ENCODE data around the gene ULBP2. TPM values are rescaled to one million over a fixed set of nuclear protein-coding genes. Genes with fewer than 3 reads are reported as not detected.
"Not testable (repeated sequence)": the region's sequence is repeated elsewhere in the genome, so short reads cannot be mapped to it uniquely, and the experiment has no call there.

Gene ULBP2
- total RNA-seq, 3 donors from 2014 or later (not counting 1 experiment from before 2014, with no cell fraction given), result 0.98 to 2.4 (median 2.4) TPM

GRCh38 chr6:149910721-149911151, 31.1 kb upstream of the ULBP2 start:
- Mint-ChIP-seq H3K4me1 (no peaks in the 10 kb centered on the region), H3K27ac (no peak overlapping the region), H3K27me3 (ENCODE audit: low read depth in 2 of 2) (peaks cover 14 to 26% of the 10 kb centered on the region in 2 donors), H3K36me3 (no peaks in the 10 kb centered on the region), H3K9me3 (no peaks in the 10 kb centered on the region), H3K4me3 (no peak overlapping the region)
- DNase-seq, result no peak
- Histone ChIP-seq H3K9me3 (ENCODE audit: control insufficient read depth, insufficient read depth, low read length) (peaks cover 8% of the 10 kb centered on the region), H3K36me3 (ENCODE audit: control insufficient read depth, insufficient read depth, low read length) (no peaks in the 10 kb centered on the region), H3K27me3 (ENCODE audit: control insufficient read depth, insufficient read depth, low read length) (no peaks in the 10 kb centered on the region), H3K4me3 (ENCODE audit: low read length) (no peak overlapping the region), H3K27ac (ENCODE audit: low read length) (no peak overlapping the region), H3K4me1 (ENCODE audit: control insufficient read depth, insufficient read depth, low read length) (no peaks in the 10 kb centered on the region)
- ATAC-seq, result no peak
- TF ChIP-seq CTCF (IDR thresholded peaks at IDR 0.05), result no peak
- 93% methylated on average over 23 of the region's 23 CpGs for WGBS (ENCODE audit: insufficient coverage)
- intact Hi-C loops (cut with micrococcal nuclease), result no loop called here

- H3K4me1 ChIP-seq (ENCODE audit: control insufficient read depth, insufficient read depth, low read length); H3K9me3 ChIP-seq (ENCODE audit: control insufficient read depth, insufficient read depth, low read length); H3K36me3 Mint-ChIP-seq; H3K27me3 ChIP-seq (ENCODE audit: control insufficient read depth, insufficient read depth, low read length); H3K9me3 Mint-ChIP-seq; H3K27ac ChIP-seq (ENCODE audit: low read length); intact Hi-C loops (cut with micrococcal nuclease); DNase-seq; H3K27ac Mint-ChIP-seq; H3K4me3 ChIP-seq (ENCODE audit: low read length); H3K36me3 ChIP-seq (ENCODE audit: control insufficient read depth, insufficient read depth, low read length); ATAC-seq; H3K4me1 Mint-ChIP-seq; H3K4me3 Mint-ChIP-seq: not testable (repeated sequence)
- no CpG with 5 or more reads among the region's 3 CpGs for WGBS (ENCODE audit: insufficient coverage)
- peaks cover 26% of the 10 kb centered on the region in 2 donors for H3K27me3 Mint-ChIP-seq (ENCODE audit: low read depth in 2 of 2)
Measured at GRCh38 chr6:149912680-149913079, 29.1 kb upstream of the ULBP2 start.

GRCh38 chr6:149913085-149913484, 28.7 kb upstream of the ULBP2 start:
- Mint-ChIP-seq H3K4me3 (no peak overlapping the region), H3K4me1 (no peaks in the 10 kb centered on the region), H3K9me3 (no peaks in the 10 kb centered on the region), H3K27me3 (ENCODE audit: low read depth in 2 of 2) (peaks cover 26% of the 10 kb centered on the region in 2 donors), H3K27ac (no peak overlapping the region), H3K36me3 (no peaks in the 10 kb centered on the region)
- no peaks in the 10 kb centered on the region for H3K36me3 ChIP-seq (ENCODE audit: control insufficient read depth, insufficient read depth, low read length)
- no peaks in the 10 kb centered on the region for H3K4me1 ChIP-seq (ENCODE audit: control insufficient read depth, insufficient read depth, low read length)
- WGBS (ENCODE audit: insufficient coverage), result 89% methylated on average over 1 of the region's 2 CpGs
- H3K27me3 ChIP-seq (ENCODE audit: control insufficient read depth, insufficient read depth, low read length), result no peaks in the 10 kb centered on the region
- peaks cover 8% of the 10 kb centered on the region for H3K9me3 ChIP-seq (ENCODE audit: control insufficient read depth, insufficient read depth, low read length)
- intact Hi-C loops (cut with micrococcal nuclease), result no loop called here
- no peak for TF ChIP-seq CTCF (IDR thresholded peaks at IDR 0.05)
- H3K27ac ChIP-seq (ENCODE audit: low read length), result no peak overlapping the region
- ATAC-seq (no peak), DNase-seq (no peak)
- no peak overlapping the region for H3K4me3 ChIP-seq (ENCODE audit: low read length)

- no peaks in the 10 kb centered on the region for H3K9me3 Mint-ChIP-seq
- no peaks in the 10 kb centered on the region for H3K36me3 Mint-ChIP-seq
- TF ChIP-seq CTCF (IDR thresholded peaks at IDR 0.05), result no peak
- Histone ChIP-seq H3K4me3 (ENCODE audit: low read length) (no peak overlapping the region), H3K27me3 (ENCODE audit: control insufficient read depth, insufficient read depth, low read length) (no peaks in the 10 kb centered on the region), H3K36me3 (ENCODE audit: control insufficient read depth, insufficient read depth, low read length) (no peaks in the 10 kb centered on the region), H3K27ac (ENCODE audit: low read length) (no peak overlapping the region), H3K9me3 (ENCODE audit: control insufficient read depth, insufficient read depth, low read length) (peaks cover 4% of the 10 kb centered on the region), H3K4me1 (ENCODE audit: control insufficient read depth, insufficient read depth, low read length) (no peaks in the 10 kb centered on the region)
- 81% methylated on average over 9 of the region's 9 CpGs for WGBS (ENCODE audit: insufficient coverage)
- H3K4me3 Mint-ChIP-seq, result no peak overlapping the region
- intact Hi-C loops (cut with micrococcal nuclease), result no loop called here
- H3K27me3 Mint-ChIP-seq (ENCODE audit: low read depth in 2 of 2), result peaks cover 28 to 30% of the 10 kb centered on the region in 2 donors
- ATAC-seq (no peak), DNase-seq (no peak)
- H3K27ac Mint-ChIP-seq, result no peak overlapping the region
- H3K4me1 Mint-ChIP-seq, result no peaks in the 10 kb centered on the region
Measured at GRCh38 chr6:149913540-149914240, 28.1 kb upstream of the ULBP2 start.
